ENCODE results near the gene ZNF57. TPM values are rescaled to one million over a fixed set of nuclear protein-coding genes. Genes with fewer than 3 reads are reported as not detected.

Gene ZNF57
- total RNA-seq (2016; rRNA removed; fragmentation: Illumina TruSeq; extraction: Trizol) = 17.5 and 25.8 TPM in 2 replicates
- total RNA-seq (2016; cell fraction: cytosol; rRNA removed; fragmentation: Illumina TruSeq; extraction: Trizol; ENCODE audit: low read depth) = 9.2 and 10.2 TPM in 2 replicates
- total RNA-seq (2016; cell fraction: insoluble cytoplasmic fraction; rRNA removed; fragmentation: Illumina TruSeq; extraction: Trizol) = 17.7 and 22.3 TPM in 2 replicates
- total RNA-seq (2016; cell fraction: membrane; rRNA removed; fragmentation: Illumina TruSeq; extraction: Trizol) = 15.7 and 21.7 TPM in 2 replicates
- 12.5 and 12.8 TPM in 2 replicates for total RNA-seq (2016; cell fraction: nucleus; rRNA removed; fragmentation: Illumina TruSeq; extraction: Trizol)
- 6.6 and 8.0 TPM in 2 replicates for polyA plus RNA-seq (2011; rRNA removed)
- polyA plus RNA-seq (2011; cell fraction: cytosol; rRNA removed) = 4.3 and 7.3 TPM in 2 replicates
- 6.3 and 7.4 TPM in 2 replicates for polyA plus RNA-seq (2011; cell fraction: nucleus; rRNA removed)
- 7.0 and 7.8 TPM in 2 replicates for polyA plus RNA-seq (2012)
- polyA plus RNA-seq (2016; cell fraction: cytosol; fragmentation: Illumina TruSeq; extraction: Trizol; ENCODE audit: low read depth) = 2.7 and 2.8 TPM in 2 replicates
- polyA plus RNA-seq (2016; cell fraction: insoluble cytoplasmic fraction; fragmentation: Illumina TruSeq; extraction: Trizol; ENCODE audit: low read depth) = 16.0 TPM in 2 replicates
- 3.9 and 5.1 TPM in 2 replicates for polyA plus RNA-seq (2016; cell fraction: membrane; fragmentation: Illumina TruSeq; extraction: Trizol; ENCODE audit: low read depth)
- 18.5 and 27.5 TPM in 2 replicates for polyA plus RNA-seq (2016; cell fraction: nucleus; fragmentation: Illumina TruSeq; extraction: Trizol; ENCODE audit: insufficient read depth, low read depth)
- 4.0 and 7.2 TPM in 2 replicates for polyA minus RNA-seq (2011; rRNA and poly(A)+ RNA removed; ENCODE audit: low replicate concordance)
- 6.4 and 6.9 TPM in 2 replicates for polyA minus RNA-seq (2011; cell fraction: cytosol; rRNA and poly(A)+ RNA removed)
- polyA minus RNA-seq (2011; cell fraction: nucleus; rRNA and poly(A)+ RNA removed) = 6.6 and 9.9 TPM in 2 replicates
- percentile 73 among the genes with signal in this experiment for Bru-seq, nascent RNA
- BruChase-seq, experiment 1, labeled RNA remaining after a 6-hour chase = percentile 80 among the genes with signal in this experiment
- BruChase-seq, experiment 2, labeled RNA remaining after a 2-hour chase = percentile 81 among the genes with signal in this experiment
- long read RNA-seq, experiment 1, transcript ZNF57-201 (4 exons, 2,003 nt) = major isoform, 13 of 14 reads
- long read RNA-seq, experiment 1, partial matches to known transcripts = 0 of 14 reads
- long read RNA-seq, experiment 1, other reads (novel, unspliced or antisense) = 1 of 14 reads
- long read RNA-seq, experiment 2, partial matches to known transcripts = 0 of 6 reads
- long read RNA-seq, experiment 2, other reads (novel, unspliced or antisense) = 2 of 6 reads

GRCh38 chr19:2900296-2901252 lies at the start of gene ZNF57:
ZNF57 (plus strand) TSS chr19:2900928; CDS start chr19:2901046, 118 bp downstream.
- POLR2A ChIA-PET = interaction anchor here (0.6 to 2.6 kb wide), 13 partner anchors 8 to 508 kb away, joined by 3 to 26 read pairs (median 4); partner anchors contain the start of genes GADD45B, ZNF555, ZNF556 and ZNF77
- CTCF ChIA-PET (ENCODE audit: low intra/inter-chr PET ratio, low total read pairs) = no interaction called here
- Histone ChIP-seq H2AFZ (ENCODE audit: low read length) (no peak within 1 kb of the TSS), H3K4me2 (ENCODE audit: low read depth, low read length) (peak within 1 kb of the TSS; percentile 96), H3K9me3 (ENCODE audit: low read length) (no peaks in the 10 kb centered on the region), H4K20me1 (ENCODE audit: insufficient read depth, low read length) (peaks cover 17% of the 10 kb centered on the region), H3K27me3 (ENCODE audit: control insufficient read depth in 1 of 2, insufficient read depth in 2 of 2, low read length in 2 of 2) (no peaks in the 10 kb centered on the region), H3K9ac (ENCODE audit: insufficient read depth, low read depth, low read length) (peak within 1 kb of the TSS; percentile 86), H3K79me2 (ENCODE audit: insufficient read depth, low read length) (peaks cover 37% of the 10 kb centered on the region), H3K36me3 (replicated peaks in 1 of 2; ENCODE audit: control insufficient read depth in 1 of 2, insufficient read depth in 2 of 2, low read length in 2 of 2) (no peaks in the 10 kb centered on the region; a peak in 1 of 5 replicates), H3K27ac (ENCODE audit: extremely low read length, insufficient read depth, low read length) (peak within 1 kb of the TSS; percentile 88), H3K4me1 (ENCODE audit: insufficient read depth, low read length) (peaks cover 49% of the 10 kb centered on the region), H3K4me3 (replicated peaks in 1 of 3; ENCODE audit: insufficient read depth in 1 of 3, low read depth in 2 of 3, low read length in 3 of 3) (peak within 1 kb of the TSS; percentile 86 to 98 (median 91))
- BruUV-seq (replicated peaks) = no TSS peak
- ATAC-seq (peak; percentile 87), FAIRE-seq (peak; percentile 92), DNase-seq (ENCODE audit: low spot score) (peak; percentile 98)
- WGBS (ENCODE audit: low lambda C conversion rate) = 0% methylated on average over 29 of the region's 100 CpGs
- intact Hi-C loops (cut with micrococcal nuclease; ENCODE audit: unreplicated experiment) = no loop called here
- in situ Hi-C loops (cut with HindIII; ENCODE audit: extremely low pct_ligation_motif_present, low pct_unique_long_range_greater_than_20kb) = no loop called here
- TF ChIP-seq ZFP37 (CRISPR knock-in tag; IDR thresholded peaks at IDR 0.05; ENCODE audit: borderline replicate concordance) (no peak), ZNF512 (CRISPR knock-in tag; IDR thresholded peaks at IDR 0.05) (no peak), ZSCAN25 (CRISPR knock-in tag; IDR thresholded peaks at IDR 0.05) (0 out of 2 replicates have a peak, but pooled peaks have one; percentile 42), ZSCAN9 (CRISPR knock-in tag; IDR thresholded peaks at IDR 0.05; ENCODE audit: borderline replicate concordance) (peak; percentile 70; the same call in 1 of the 2 replicates), RFXAP (CRISPR knock-in tag; IDR thresholded peaks at IDR 0.05; ENCODE audit: borderline replicate concordance) (no peak), HDAC6 (IDR thresholded peaks at IDR 0.05; ENCODE audit: low read depth, low read length) (no peak), NFKB2 (CRISPR knock-in tag; IDR thresholded peaks at IDR 0.05; ENCODE audit: borderline replicate concordance) (no peak), CCDC6 (CRISPR knock-in tag; IDR thresholded peaks at IDR 0.05) (no peak), ISX (CRISPR knock-in tag; conservative IDR thresholded peaks at IDR 0.05) (no peak), BRD4 (CRISPR knock-in tag; IDR thresholded peaks at IDR 0.05) (0 out of 2 replicates have a peak, but pooled peaks have one; percentile 30), ZBTB42 (CRISPR knock-in tag; IDR thresholded peaks at IDR 0.05) (no peak), ZNF639 (CRISPR knock-in tag; conservative IDR thresholded peaks at IDR 0.05) (no peak)
- TF ChIP-seq, protein P1, sequence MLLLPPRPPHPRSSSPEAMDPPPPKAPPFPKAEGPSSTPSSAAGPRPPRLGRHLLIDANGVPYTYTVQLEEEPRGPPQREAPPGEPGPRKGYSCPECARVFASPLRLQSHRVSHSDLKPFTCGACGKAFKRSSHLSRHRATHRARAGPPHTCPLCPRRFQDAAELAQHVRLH (CRISPR knock-in tag; IDR thresholded peaks at IDR 0.05; ENCODE audit: borderline replicate concordance, low read depth) = peak; percentile 19; the same call in 1 of the 2 replicates
